CD14-positive monocyte (primary cell): ENCODE measurements around the gene EML3. TPM values are rescaled to one million over a fixed set of nuclear protein-coding genes. Genes with fewer than 3 reads are reported as not detected.

Source experiments
- DNase-seq, 3 donors: peaks; one replicate each; pipeline ENCODE4 v3.0.0-alpha.2; 2011 to 2022
- H2AFZ ChIP-seq: 2 replicates; pipeline ENCODE4 v1.6.0; 2012; ENCODE audit warnings: mild to moderate bottlenecking, low read depth, low read length, inconsistent platforms; ENCODE audit not compliant: insufficient read depth, poor library complexity, severe bottlenecking
- H3K27ac ChIP-seq, 2 donors: 1 replicate in 1 of 2; 2 replicates in 1 of 2; pipeline ENCODE4 v1.5.1; 2012 to 2013; ENCODE audit warnings: low read length in 2 of 2, control low read depth in 1 of 2, inconsistent platforms in 1 of 2, low read depth in 1 of 2, mild to moderate bottlenecking in 1 of 2
- H3K27me3 ChIP-seq, 2 donors: one replicate each; pipeline versions ENCODE4 v1.6.0 to v1.6.1; 2011 to 2013; ENCODE audit warnings: low read length in 2 of 2; ENCODE audit not compliant: control insufficient read depth in 2 of 2, insufficient read depth in 2 of 2
- H3K36me3 ChIP-seq, 2 donors: replicated peaks in 1 of 2; 1 replicate in 1 of 2; 2 replicates in 1 of 2; pipeline versions ENCODE4 v1.5.1 to v1.6.1; 2012 to 2013; ENCODE audit warnings: low read length in 2 of 2, control low read depth in 1 of 2, inconsistent platforms in 1 of 2, mild to moderate bottlenecking in 1 of 2; ENCODE audit not compliant: insufficient read depth in 2 of 2, control insufficient read depth in 1 of 2
- H3K4me1 ChIP-seq, 2 donors: 1 replicate in 1 of 2; 2 replicates in 1 of 2; pipeline versions ENCODE4 v1.5.1 to v1.6.1; 2012 to 2013; ENCODE audit warnings: low read length in 2 of 2, control low read depth in 1 of 2, inconsistent platforms in 1 of 2, mild to moderate bottlenecking in 1 of 2, moderate library complexity in 1 of 2; ENCODE audit not compliant: insufficient read depth in 2 of 2, control insufficient read depth in 1 of 2
- H3K4me2 ChIP-seq: replicated peaks from 2 replicates; pipeline ENCODE3; 2012; ENCODE audit warnings: low read length, moderate library complexity, mild to moderate bottlenecking; ENCODE audit not compliant: poor library complexity, severe bottlenecking; ENCODE audit errors: extremely low read depth
- H3K4me3 ChIP-seq, 3 experiments: fragments of 200-600 bp in 1 of 3; sonication (generic) in 1 of 3; replicated peaks in 1 of 3; 1 replicate in 2 of 3; 2 replicates in 1 of 3; pipeline ENCODE4 v1.5.1; 2011 to 2013; ENCODE audit warnings: low read length in 3 of 3, mild to moderate bottlenecking in 3 of 3, control low read depth in 2 of 3, low read depth in 2 of 3, inconsistent platforms in 1 of 3, moderate library complexity in 1 of 3
- H3K79me2 ChIP-seq: 2 replicates; pipeline ENCODE4 v1.6.0; 2012; ENCODE audit warnings: mild to moderate bottlenecking, control low read depth, inconsistent platforms, low read length, moderate library complexity; ENCODE audit not compliant: insufficient read depth
- H3K9ac ChIP-seq: 2 replicates; pipeline ENCODE4 v1.6.0; 2017; ENCODE audit warnings: low read length, mild to moderate bottlenecking; ENCODE audit not compliant: insufficient read depth, poor library complexity, severe bottlenecking
- H3K9me3 ChIP-seq, 2 donors: replicated peaks in 1 of 2; 1 replicate in 1 of 2; 2 replicates in 1 of 2; pipeline versions ENCODE4 v1.5.1 to v1.6.1; 2012 to 2013; ENCODE audit warnings: low read length in 2 of 2, control low read depth in 1 of 2; ENCODE audit not compliant: control insufficient read depth in 1 of 2, insufficient read depth in 1 of 2
- H4K20me1 ChIP-seq: 2 replicates; pipeline ENCODE4 v1.6.0; 2012; ENCODE audit warnings: mild to moderate bottlenecking, low read length, control low read depth, moderate library complexity; ENCODE audit not compliant: insufficient read depth
- H3K27ac Mint-ChIP-seq, 7 donors: one replicate each; pipeline ENCODE4 v1.8.0; 2020; ENCODE audit warnings: mild to moderate bottlenecking in 7 of 7, mixed read lengths in 7 of 7, moderate library complexity in 6 of 7, inconsistent platforms in 2 of 7
- H3K27me3 Mint-ChIP-seq, 3 donors: one replicate each; pipeline ENCODE4 v1.8.0; 2021 to 2022; ENCODE audit warnings: low read depth in 3 of 3, mild to moderate bottlenecking in 3 of 3, mixed read lengths in 3 of 3, moderate library complexity in 3 of 3, inconsistent platforms in 1 of 3
- H3K36me3 Mint-ChIP-seq, 2 donors: one replicate each; pipeline ENCODE4 v1.8.0; 2020; ENCODE audit warnings: mixed read lengths in 2 of 2, inconsistent platforms in 1 of 2, mild to moderate bottlenecking in 1 of 2
- H3K4me1 Mint-ChIP-seq: one replicate; pipeline ENCODE4 v1.8.0; 2020; ENCODE audit warnings: mild to moderate bottlenecking, mixed read lengths
- H3K4me3 Mint-ChIP-seq, 2 donors: one replicate each; pipeline ENCODE4 v1.8.0; 2020; ENCODE audit warnings: mild to moderate bottlenecking in 2 of 2, mixed read lengths in 2 of 2, moderate library complexity in 1 of 2
- H3K9me3 Mint-ChIP-seq, 7 donors: one replicate each; pipeline ENCODE4 v1.8.0; 2020 to 2022; ENCODE audit warnings: mixed read lengths in 7 of 7, mild to moderate bottlenecking in 6 of 7, moderate library complexity in 6 of 7, inconsistent platforms in 2 of 7
- WGBS: methylation state at CpG from one replicate; pipeline ENCODE4 v1.1.5; 2013; ENCODE audit warnings: missing lambda C conversion rate; ENCODE audit not compliant: insufficient coverage; 5-methylcytosine and 5-hydroxymethylcytosine counted together
- intact Hi-C, 2 donors: fragments of 100-400 bp; cut with micrococcal nuclease; formaldehyde crosslinking; loops; one replicate each; pipeline versions ENCODE4 v1.15.0 to v1.15.1; 2023
- polyA plus RNA-seq, 3 donors: library from polyadenylated mRNA; depleted of rRNA in 1 of 3; unstranded in 2 of 3; stranded (reverse) in 1 of 3; fragments of 300-500 nt in 2 of 3; fragments of >200 nt in 1 of 3; fragmentation: Illumina TruSeq in 2 of 3; gene quantifications; 1 replicate in 2 of 3; 2 replicates in 1 of 3; pipeline ENCODE4 v1.2.3, GENCODE V29; 2012 to 2021
- TF ChIP-seq, protein P1 (sequence below): fragments of 200-600 bp; IDR thresholded peaks from one replicate; pipeline ENCODE4 v1.8.0; 2022; ENCODE audit warnings: antibody characterized with exemption, mild to moderate bottlenecking

The EML3 gene
- polyA plus RNA-seq, 3 donors, result 7.2 to 131 (median 10.6) TPM

DNA sequence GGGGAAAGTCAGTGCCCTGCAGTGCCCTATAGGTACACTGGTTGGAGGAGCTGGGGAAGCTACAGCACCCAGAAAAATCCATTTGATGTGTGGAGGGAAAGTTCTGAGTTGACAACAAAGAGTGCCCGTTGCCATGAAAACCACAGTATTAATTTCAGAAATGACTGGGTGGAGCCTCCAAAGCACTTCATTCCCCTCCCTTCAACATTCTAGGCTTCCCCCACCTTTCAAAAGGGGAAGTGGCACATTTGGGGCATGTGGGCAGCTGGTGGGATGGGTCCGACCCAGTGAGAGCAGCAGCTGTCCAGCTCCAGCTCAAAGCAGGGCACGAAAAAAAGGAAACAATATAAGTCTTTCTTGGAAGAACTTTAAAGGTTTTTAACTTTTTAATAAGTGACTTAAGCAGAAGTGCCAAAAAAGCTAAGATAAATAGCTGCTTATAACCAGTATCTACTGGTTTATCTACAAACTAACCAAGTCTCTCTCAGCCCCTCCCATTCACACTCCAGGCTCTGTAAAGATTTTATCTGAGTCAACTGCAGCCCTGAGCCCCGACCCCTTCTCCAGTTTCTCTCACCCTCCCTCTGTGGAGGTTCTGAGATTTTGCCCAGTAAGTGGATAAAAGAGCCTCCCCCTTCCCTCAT, 57.0 kb downstream of the EML3 start:
- H3K9ac ChIP-seq, result peak overlapping the region; percentile 92
- no peak overlapping the region for H2AFZ ChIP-seq
- peaks cover 82 to 86% of the 10 kb centered on the region in 2 donors for H3K4me1 ChIP-seq
- no CpG with 5 or more reads among the region's 4 CpGs for WGBS
- peaks cover 16 to 29% of the 10 kb centered on the region in 2 donors for H3K36me3 Mint-ChIP-seq
- peaks cover 16% of the 10 kb centered on the region for H4K20me1 ChIP-seq
- intact Hi-C loops, result no loop called here
- H3K36me3 ChIP-seq, result peaks cover 20% of the 10 kb centered on the region in 2 donors
- H3K27ac Mint-ChIP-seq, result peak overlapping the region; percentile 100
- peak overlapping the region; percentile 74 to 93 for H3K4me3 Mint-ChIP-seq
- H3K4me1 Mint-ChIP-seq, result peaks cover 81% of the 10 kb centered on the region
- peak overlapping the region; percentile 11 to 72 (median 25) for H3K4me3 ChIP-seq
- H3K9me3 Mint-ChIP-seq, result no peaks in the 10 kb centered on the region
- TF ChIP-seq, protein P1, sequence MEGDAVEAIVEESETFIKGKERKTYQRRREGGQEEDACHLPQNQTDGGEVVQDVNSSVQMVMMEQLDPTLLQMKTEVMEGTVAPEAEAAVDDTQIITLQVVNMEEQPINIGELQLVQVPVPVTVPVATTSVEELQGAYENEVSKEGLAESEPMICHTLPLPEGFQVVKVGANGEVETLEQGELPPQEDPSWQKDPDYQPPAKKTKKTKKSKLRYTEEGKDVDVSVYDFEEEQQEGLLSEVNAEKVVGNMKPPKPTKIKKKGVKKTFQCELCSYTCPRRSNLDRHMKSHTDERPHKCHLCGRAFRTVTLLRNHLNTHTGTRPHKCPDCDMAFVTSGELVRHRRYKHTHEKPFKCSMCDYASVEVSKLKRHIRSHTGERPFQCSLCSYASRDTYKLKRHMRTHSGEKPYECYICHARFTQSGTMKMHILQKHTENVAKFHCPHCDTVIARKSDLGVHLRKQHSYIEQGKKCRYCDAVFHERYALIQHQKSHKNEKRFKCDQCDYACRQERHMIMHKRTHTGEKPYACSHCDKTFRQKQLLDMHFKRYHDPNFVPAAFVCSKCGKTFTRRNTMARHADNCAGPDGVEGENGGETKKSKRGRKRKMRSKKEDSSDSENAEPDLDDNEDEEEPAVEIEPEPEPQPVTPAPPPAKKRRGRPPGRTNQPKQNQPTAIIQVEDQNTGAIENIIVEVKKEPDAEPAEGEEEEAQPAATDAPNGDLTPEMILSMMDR, result no peak
- peaks cover 0 to 17% (median 2%) of the 10 kb centered on the region in 3 donors for H3K27me3 Mint-ChIP-seq
- peak; percentile 94 to 96 (median 96) for DNase-seq
- H3K9me3 ChIP-seq, result no peaks in the 10 kb centered on the region
- H3K27me3 ChIP-seq, result no peaks in the 10 kb centered on the region
- H3K79me2 ChIP-seq, result peaks cover 50% of the 10 kb centered on the region
- H3K27ac ChIP-seq, result peak overlapping the region; percentile 95 to 100
- H3K4me2 ChIP-seq, result peak overlapping the region; percentile 77

DNA sequence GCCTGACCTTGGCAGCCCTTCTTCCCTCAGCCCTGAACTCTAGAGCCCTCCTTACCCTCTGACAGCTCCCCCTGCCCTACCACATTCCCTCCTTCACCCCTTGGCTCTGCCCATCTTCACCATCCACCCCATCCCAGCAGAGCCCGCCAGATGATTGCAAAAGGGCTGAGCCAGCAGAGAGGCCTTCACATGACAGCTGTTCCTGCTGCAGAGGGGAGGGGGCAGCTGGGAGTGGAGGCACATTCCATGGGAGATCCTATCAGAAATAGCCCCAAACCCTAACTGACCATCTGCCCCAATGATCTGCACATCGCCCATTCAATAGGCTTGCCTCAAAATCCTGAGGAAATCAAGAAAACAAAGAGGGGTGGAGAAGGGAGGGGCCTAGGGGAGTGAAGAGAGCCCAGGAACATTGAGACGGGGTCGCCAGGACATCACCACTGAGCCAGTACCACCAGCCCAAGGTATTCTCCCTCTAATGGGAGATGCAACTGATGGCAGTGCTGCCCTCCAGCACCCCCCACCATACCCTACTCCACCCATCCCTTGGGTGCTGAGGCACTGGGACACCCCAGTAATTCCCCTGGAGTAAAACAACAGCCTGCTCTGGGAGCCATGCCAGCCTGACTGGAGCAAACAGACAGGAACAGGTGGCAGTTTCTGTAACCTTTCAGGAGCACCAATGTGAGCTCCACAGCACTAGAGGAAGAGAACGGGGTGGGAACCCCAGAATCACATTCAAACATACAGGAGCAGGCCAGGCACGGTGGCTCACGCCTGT, 58.0 kb downstream of the EML3 start:
- peak overlapping the region; percentile 100 for H3K27ac Mint-ChIP-seq
- DNase-seq, result peak in 2 of 3 donors; percentile 20 to 32
- H3K4me3 ChIP-seq, result peak overlapping the region in 1 of 3 experiments; percentile 72
- peaks cover 40% of the 10 kb centered on the region for H3K79me2 ChIP-seq
- H2AFZ ChIP-seq, result no peak overlapping the region
- peaks cover 79% of the 10 kb centered on the region for H3K4me1 Mint-ChIP-seq
- H3K36me3 ChIP-seq, result peaks cover 12 to 14% of the 10 kb centered on the region in 2 donors
- WGBS, result 60% methylated on average over 3 of the region's 7 CpGs
- TF ChIP-seq, protein P1, result no peak
- H3K4me2 ChIP-seq, result peak overlapping the region; percentile 77
- no peaks in the 10 kb centered on the region for H3K9me3 ChIP-seq
- H3K9me3 Mint-ChIP-seq, result no peaks in the 10 kb centered on the region
- no peaks in the 10 kb centered on the region for H3K27me3 ChIP-seq
- peaks cover 78% of the 10 kb centered on the region in 2 donors for H3K4me1 ChIP-seq
- H3K27ac ChIP-seq, result peak overlapping the region; percentile 95 to 100
- H4K20me1 ChIP-seq, result peaks cover 8% of the 10 kb centered on the region
- peak overlapping the region; percentile 70 to 93 for H3K4me3 Mint-ChIP-seq
- H3K9ac ChIP-seq, result peak overlapping the region; percentile 92
- peaks cover 0 to 23% (median 2%) of the 10 kb centered on the region in 3 donors for H3K27me3 Mint-ChIP-seq
- H3K36me3 Mint-ChIP-seq, result peaks cover 11 to 22% of the 10 kb centered on the region in 2 donors
- intact Hi-C loops, result loop anchor here in 1 of 2 donors (5.0 kb wide), 1 partner anchor 587 kb away; the partner anchor contains the start of gene FTH1
